Right ventricle myocardium inferior (tissue), 1 donor: ENCODE measurements around the gene NCS1. TPM values are rescaled to one million over a fixed set of nuclear protein-coding genes. Genes with fewer than 3 reads are reported as not detected.

Experiments used
- ATAC-seq: fragments of 200-7000 bp; cut with Tn5 transposase; one replicate; pipeline ENCODE4 v1.9.1; 2020; ENCODE audit warnings: mild to moderate bottlenecking, moderate library complexity
- DNase-seq: peaks from one replicate; pipeline ENCODE4 v3.0.0; 2021; ENCODE audit errors: missing footprints
- intact Hi-C: fragments of 100-400 bp; cut with DNase I; formaldehyde crosslinking; loops from one replicate; pipeline ENCODE4 v1.11.0; 2022
- total RNA-seq: library from RNA; stranded (reverse); fragmentation: NEBNext Ultra II Directional; extraction: Animal tissue kit (Norgen Biotek cat#: 25700); gene quantifications from one replicate; pipeline ENCODE4 v1.2.1, GENCODE V29; 2021
- donor health status: DM: no; HTN: yes; CAD: no; lungs with severe emphysema.

NCS1 gene
- total RNA-seq, 1 donor from 2014 or later, result 5.0 TPM

DNA sequence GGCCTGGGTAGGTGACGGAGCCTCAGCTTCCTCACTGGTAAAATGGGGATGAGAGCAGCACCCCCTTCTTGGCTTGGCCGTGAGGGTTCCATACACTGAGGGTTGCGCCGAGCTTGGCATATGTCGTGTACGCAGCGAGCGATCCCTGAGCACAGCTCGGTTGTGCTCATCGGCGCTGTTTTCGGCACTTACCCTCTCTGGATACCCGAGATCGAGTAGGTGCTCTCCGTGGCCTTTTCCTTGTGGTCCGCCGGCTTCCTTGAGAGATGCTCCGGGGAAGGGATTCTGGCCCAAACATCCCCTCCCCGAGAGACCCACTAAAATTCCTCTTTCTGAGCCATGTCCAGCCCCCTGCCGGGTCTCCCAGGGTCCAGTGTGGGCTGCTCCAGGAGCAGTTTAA, 53.4 kb downstream of the NCS1 start:
- intact Hi-C loops, result no loop called here
- ATAC-seq (no peak), DNase-seq (no peak)

DNA sequence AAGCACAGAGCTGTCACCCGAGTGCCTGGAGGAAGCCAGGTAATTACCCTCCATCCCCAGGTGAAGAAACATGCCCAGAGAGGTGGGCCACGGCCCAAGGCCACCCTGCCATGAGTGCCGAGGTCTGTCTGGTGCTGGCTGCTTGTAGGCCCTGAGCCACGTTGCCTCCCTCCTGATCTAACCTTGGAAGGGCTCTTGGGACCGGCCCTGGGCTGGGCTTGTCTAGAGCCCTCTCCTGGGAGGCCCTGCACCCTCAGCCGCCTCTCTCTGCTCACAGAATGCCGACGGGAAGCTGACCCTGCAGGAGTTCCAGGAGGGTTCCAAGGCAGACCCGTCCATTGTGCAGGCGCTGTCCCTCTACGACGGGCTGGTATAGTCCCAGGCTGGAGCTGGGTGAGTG, 53.9 kb downstream of the NCS1 start:
- ATAC-seq (no peak), DNase-seq (peak; percentile 44)
- intact Hi-C loops, result no loop called here

DNA sequence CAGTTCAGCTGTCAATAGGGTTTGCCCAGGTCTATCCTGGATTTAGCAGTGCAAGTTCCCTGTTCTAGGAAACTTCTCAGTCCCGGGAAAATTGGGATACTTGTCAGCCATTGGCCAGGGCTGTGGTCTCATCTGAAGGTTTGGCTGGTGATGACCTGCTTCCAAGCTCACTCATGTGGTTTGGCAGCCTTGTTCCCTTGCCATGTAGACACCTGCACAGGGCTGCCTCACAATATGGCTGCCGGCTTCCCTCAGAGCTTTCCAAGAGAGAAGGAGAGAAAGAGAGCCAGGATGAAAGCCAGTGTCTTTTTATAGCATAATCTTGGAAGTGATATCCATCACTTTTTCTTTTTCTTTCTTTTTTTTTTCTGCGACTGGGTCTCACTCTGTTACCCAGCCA, 55.6 kb downstream of the NCS1 start:
- intact Hi-C loops, result no loop called here

DNA sequence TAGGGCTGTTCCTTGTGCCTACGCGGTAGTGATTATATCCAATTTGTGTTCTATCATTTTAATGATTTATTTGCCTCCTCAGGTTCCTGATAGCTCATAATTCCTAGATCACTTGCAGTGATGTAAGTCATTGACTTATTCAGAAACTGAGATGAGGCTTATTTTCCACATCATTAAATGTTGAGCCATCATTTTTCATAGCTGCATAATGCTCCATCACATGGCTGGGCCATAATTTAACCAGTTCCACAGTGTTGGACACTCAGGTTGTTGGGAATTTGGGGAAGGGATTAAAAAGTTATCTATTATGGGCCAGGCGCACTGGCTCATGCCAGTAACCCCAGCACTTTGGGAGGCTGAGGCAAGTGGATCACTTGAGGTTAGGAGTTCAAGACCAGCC, 57.6 kb downstream of the NCS1 start:
- no peak for DNase-seq
- no peak for ATAC-seq
- intact Hi-C loops, result no loop called here

More for the DNA sequence above, 55.6 kb downstream of the NCS1 start:
- no peak for DNase-seq
- ATAC-seq, result no peak

DNA sequence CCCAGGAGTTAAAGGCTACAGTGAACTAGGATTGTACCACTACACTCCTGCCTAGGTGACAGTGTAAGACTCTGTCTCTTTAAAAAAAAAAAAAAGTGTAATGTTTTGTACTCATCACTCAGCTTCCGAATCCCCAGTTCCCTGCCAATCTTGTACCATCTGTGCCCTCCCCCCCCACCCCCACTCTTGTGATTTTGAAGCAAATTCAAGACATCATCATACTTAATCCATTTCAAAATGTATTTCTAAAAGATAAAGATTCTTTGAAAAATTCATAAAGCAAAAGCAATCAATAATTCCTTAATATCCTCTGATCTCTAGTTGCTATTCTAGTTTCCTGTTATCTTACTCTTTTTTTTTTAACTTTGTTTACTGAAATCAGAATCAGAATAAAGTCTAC, 58.4 kb downstream of the NCS1 start:
- DNase-seq (no peak), ATAC-seq (no peak)
- intact Hi-C loops, result no loop called here

DNA sequence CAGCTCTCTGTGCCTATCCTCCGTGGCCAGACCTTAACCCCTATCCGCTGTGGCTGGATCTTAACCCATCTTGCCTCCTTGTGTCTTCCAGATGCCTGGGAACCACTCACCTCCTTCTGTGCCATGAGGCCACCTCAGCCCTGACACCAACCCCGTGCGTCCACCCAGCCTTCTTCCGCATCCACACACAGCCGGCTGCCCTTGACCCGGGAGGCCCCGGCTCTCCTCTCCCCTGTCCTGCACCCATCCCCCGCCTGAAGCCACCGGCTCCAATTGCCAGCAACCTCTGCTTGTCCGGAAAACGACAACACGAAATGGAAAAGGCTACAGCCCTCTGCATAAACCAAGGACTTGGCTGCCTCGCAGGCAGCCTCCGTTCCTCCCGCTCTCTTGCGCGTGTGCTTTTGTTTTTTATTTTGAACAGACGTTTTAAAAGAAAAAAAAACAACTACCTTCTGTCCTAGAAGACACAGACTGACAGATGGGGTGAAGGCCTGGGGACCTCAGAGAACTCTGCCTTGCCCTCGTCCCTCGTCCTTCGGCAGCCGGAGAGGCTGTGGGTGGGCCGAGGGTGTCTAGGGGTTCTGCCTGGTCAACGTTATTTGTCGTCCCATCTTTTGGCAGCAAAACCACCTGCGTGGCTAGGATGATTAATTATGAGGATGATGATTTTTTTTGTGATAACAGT, 60.8 kb downstream of the NCS1 start:
- ATAC-seq (no peak), DNase-seq (no peak)
- intact Hi-C loops, result no loop called here

DNA sequence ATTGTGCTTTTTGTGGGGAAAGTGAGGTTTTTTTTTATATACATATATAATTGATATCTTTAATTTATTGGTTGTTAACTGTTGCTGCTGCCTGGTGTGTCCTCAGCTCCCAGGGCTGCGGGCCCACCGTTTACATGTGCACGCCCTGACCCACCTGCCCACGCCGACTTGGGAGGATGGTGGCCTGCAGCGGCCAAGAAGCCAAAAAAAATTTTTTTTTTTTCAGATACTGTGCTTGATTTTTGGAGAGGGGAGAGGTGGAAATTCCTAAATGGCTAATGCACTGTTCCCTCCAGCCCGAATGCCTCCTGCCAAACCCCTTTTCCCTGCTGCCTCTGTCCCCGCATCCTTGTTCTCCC, 61.4 kb downstream of the NCS1 start:
- DNase-seq (no peak), ATAC-seq (no peak)
- intact Hi-C loops, result no loop called here

DNA sequence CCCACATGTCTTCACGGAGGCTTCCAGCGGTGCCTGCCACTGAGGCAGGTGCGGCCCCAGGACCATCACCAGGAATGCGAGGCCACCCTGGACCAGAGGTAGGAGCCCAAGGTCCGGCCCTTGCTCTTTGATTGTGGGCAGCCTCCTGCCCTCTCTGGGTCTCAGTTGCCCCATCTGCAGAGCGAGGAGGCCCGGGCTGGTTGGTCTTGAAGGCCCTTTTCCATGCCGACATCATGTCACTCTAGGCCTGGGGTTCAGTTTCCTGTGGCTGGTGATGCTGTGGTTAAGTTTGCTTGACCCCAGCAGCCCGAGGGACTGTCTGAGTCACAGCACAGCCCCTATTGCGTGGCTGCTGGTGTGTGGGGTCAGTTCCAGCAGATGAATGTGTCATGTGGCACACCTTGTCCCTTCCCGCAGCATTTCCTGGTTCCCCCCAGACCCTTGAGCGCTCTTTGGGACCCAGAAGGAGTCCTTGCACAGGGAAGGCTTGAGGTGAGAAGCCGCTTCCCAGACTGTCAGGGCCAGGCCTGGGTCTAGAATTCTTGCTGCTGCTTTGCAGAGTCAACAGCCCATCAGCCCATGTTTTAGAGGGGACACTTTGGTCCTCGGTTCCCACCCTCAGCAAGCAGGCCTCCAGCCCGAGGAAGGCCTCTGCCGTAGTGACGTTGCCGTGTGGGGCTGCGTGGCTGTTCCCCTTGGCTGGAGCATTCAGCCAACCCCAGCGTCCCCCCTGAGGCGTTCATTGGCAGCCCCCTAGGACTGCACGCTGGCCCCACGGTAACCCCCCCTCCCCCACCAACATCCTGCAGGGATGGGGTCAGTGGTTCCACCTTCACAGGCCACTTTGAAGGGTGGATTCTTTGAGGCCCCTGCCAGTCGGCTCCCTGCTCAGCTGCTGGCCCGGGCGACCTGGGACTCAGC, 62.4 kb downstream of the NCS1 start:
- intact Hi-C loops, result loop anchor here (5.0 kb wide), 1 partner anchor 347 kb away; no protein-coding TSS in a partner anchor
- no peak for DNase-seq
- no peak for ATAC-seq

DNA sequence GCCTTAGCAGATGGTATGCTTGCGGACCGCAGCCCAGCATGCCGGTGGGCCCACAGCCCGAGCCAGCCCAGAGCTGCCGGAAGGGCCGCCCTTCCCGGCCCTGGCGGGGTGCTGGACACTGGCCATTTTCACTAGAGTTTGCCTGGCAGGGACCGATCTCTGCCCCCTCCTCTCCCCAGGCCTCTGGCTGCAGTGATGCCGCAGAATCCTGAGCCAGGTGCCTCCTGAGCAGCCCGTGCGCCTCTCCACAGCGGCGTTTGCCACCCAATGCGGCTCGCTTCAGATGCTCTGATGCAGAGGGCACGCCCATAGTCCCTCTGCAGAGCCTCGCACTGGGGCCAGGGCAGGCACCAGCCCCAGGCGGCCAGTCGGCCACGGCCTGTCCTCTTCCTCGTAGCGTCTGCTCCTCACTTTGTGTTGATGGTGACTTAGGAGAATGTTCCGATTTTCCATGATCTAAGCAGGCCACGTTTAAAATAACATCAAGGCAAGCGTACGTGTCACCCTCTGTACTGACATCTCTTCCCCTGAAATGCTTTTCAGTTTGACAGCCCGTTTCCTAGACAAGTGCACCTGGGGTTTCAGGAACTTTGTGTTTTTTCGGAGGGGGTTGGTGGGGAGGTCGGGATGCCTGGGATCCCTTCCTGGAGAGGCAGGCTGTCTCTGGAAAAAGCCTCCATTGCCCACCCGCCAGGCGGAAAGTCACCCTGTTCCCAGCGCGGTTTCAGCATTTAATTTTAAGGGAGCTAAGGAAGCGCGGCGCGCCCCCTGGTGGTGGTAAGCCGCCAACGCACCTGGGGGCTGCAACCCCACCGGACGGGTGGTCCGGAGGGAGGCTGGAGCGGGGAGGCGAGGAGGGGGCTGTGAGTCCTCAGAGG, 63.6 kb downstream of the NCS1 start:
- DNase-seq (peak; percentile 89), ATAC-seq (peak; percentile 42)
- intact Hi-C loops, result loop anchor here (1.0 to 5.0 kb wide), 2 partner anchors 128 to 348 kb away; no protein-coding TSS in a partner anchor

DNA sequence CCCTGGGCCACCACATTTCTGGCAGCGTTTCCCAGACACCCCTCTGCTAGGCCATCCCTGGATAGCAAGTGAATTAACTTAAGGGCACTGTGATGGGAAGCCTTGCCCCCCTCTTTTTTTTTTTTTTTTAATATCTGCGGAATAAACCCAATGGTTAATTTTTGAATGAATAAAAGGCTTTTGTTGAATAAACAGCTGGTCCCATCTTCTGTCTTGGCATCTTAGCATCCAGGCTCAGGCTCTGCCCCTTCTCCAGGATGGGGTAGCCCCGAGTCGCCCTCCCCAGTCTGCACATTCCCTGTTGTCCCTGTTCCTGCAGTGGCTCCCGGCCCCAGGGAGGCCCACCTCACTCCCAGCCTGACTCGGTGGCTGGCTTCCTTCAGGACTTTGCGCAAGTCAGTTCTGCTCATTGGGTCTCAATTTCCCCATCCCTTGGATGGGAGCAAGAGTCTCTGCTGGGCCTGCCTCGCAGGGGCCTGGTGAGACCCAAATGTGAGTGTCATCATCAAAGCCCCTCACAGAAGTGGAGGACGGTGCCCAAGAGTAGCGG, 64.3 kb downstream of the NCS1 start:
- no peak for ATAC-seq
- intact Hi-C loops, result loop anchor here (1.0 to 5.0 kb wide), 2 partner anchors 129 to 349 kb away; no protein-coding TSS in a partner anchor
- DNase-seq, result no peak

DNA sequence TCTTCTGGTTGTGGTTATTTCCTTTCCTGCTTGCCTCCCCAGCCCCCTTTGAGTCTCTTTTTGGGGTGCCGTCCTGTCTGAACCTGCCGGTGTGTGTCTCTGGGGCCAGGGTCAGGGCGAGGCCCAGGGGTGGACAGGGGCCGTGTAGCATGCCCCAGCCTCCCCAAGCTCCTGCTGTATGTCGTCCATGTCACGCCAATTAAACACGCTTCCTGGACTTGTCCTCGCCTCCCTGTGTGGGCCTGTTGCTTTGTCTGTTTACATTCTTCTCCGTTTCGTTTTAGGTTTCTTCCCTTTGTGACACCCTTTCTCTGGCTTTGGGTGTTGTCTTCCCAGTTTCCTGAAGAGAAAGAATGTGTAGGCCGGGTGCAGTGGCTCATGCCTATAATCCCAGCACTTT, 64.9 kb downstream of the NCS1 start:
- ATAC-seq (no peak), DNase-seq (no peak)
- intact Hi-C loops, result loop anchor here (5.0 kb wide), 1 partner anchor 350 kb away; no protein-coding TSS in a partner anchor

DNA sequence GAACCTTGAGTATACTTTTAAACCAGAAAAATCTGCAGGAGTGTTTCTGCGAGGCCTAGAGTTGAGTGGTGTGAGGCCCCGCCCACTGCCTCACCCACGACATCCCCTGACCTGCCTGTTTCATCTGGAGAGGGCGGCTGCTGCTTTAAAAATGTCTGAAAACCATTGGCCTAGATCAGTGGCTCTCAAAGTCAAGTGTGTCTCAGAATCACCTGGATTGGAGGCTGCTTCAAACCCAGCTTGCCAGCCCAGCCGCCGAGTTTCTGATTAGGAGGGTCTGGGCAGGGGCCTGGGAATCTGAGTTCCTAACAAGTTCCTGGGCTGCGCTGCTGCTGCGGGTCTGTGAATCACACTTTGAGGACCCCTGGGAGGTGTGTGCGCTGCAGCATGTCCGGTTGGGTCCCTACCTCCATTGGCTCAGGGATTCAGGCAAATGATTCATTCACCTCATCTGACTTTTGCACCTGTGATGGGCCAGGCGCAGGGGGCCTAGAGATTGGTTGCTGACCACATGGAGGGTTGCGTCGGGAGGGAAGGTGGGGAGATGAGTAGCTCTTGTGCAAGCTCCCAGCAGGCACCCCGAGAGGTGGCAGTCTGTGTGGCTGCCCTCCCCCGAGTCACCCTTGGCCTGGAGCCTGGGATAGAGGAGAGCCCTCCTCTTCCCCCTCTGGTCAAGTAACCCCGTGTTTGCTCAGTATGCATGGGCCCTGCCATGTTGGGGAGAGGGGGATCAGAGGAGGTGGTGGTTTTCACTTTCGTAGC, 65.7 kb downstream of the NCS1 start:
- DNase-seq (no peak), ATAC-seq (no peak)
- intact Hi-C loops, result loop anchor here (5.0 kb wide), 1 partner anchor 351 kb away; no protein-coding TSS in a partner anchor

DNA sequence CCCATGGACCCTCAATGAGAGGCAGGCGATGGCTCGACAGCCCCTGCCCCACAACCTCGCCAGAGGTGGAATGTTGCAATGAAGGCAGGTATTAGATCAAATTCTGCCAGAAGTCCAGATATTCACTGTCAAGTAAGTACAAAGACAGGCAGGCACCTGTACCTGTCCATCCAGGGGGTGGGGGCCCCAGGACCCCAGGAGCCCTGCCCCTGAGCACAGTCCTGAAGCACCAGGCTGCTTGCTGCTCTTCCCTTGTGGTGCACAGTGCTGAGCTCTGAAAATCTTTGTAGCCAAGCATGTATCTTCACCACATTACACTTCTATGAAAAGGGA, 67.1 kb downstream of the NCS1 start:
- no peak for DNase-seq
- intact Hi-C loops, result loop anchor here (5.0 kb wide), 1 partner anchor 352 kb away; no protein-coding TSS in a partner anchor
- ATAC-seq, result no peak

DNA sequence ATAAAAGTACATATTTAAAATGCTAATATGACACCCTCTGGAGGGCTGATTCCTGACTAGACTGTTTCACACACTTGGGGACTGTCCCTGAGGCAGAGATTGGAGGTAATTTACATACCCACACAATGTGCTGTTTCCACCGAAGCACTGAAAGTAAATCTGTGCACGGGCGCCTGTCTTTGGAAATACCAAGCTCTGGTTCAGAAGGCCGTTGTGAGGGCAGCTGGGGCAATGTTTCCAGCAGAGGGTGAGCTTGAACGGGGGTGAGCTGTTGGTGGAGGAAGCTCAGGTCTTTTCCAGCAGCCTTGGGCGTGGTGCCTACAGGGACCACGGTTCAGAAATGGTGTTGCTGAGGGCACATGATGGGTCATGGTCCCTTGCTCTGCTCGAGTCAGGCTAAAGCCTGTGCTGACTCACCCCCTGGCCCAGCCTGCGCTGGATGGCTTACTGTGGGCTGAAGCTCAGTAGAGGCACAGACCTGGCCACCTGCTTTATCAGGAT, 67.6 kb downstream of the NCS1 start:
- ATAC-seq (no peak), DNase-seq (no peak)
- intact Hi-C loops, result loop anchor here (5.0 kb wide), 3 partner anchors 103 to 352 kb away; no protein-coding TSS in a partner anchor

DNA sequence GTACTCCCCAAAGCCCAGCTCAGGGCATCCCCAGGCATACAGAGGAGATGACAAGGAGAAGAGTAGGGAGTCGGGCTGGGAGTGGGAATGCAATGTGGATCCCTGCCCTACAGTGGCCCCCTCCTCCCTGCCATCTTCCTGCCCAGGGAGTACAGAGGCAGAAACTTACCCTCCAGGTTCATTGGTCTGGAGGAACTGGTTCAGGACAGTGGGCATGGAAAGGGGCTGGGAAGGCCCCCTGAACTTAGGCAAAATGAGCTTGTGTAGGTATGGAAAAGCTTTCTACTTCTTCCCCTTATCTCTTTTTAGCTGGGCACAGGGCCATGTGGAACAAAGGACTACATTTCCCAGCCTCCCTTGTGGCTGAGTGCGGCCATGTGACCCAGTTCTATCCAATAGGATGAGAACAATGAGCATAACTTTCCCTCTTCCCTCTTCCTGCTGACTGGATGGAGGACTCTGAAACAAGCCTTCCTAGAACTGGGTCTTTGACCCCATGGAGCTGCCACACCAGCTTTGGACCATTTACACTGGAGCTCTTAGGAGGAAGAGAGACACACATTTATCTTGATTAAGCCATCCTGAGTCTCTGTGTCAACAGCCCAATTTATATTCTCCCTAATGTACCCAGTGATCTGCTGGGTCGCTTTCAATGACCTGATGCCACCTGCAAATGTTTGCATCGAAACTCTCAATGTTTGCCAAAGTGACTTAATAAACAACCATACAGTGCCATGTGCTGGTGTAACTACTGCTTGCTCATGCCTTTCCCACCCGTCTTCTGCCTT, 68.4 kb downstream of the NCS1 start:
- no peak for DNase-seq
- ATAC-seq, result peak; percentile 71
- intact Hi-C loops, result loop anchor here (5.0 kb wide), 2 partner anchors 102 to 192 kb away; no protein-coding TSS in a partner anchor

DNA sequence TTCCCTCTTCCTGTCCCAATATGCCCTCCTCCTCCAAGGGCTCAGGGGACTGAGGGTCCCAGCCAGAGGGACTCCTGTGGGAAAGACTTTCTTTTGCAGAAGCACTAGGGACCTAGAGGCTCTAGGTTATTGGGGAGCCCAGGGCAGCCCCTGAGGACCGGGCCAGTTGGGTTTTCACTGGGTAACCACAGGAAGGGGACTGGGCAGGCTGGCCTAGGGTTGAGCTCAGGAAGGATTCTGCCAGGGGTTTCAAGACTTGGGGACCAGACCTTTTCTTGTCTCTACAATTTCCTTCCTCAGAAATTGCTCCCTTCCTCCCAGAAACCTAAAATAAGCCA, 69.0 kb downstream of the NCS1 start:
- no peak for DNase-seq
- intact Hi-C loops, result loop anchor here (5.0 kb wide), 2 partner anchors 101 to 191 kb away; no protein-coding TSS in a partner anchor
- no peak for ATAC-seq
